Measurements from ENCODE around the gene SUSD6. TPM values are rescaled to one million over a fixed set of nuclear protein-coding genes. Genes with fewer than 3 reads are reported as not detected.
"Not testable (repeated sequence)": the region's sequence is repeated elsewhere in the genome, so short reads cannot be mapped to it uniquely, and the experiment has no call there.

The SUSD6 gene
- total RNA-seq, 2 experiments from 2014 or later = 62.9 to 66.4 TPM

- not testable (repeated sequence) for DNase-seq; H3K36me3 Mint-ChIP-seq; H3K27ac Mint-ChIP-seq; H3K9me3 Mint-ChIP-seq (ENCODE audit: low read depth); H3K4me1 Mint-ChIP-seq; H3K27me3 Mint-ChIP-seq; ATAC-seq; H3K4me3 Mint-ChIP-seq
- CTCF ChIA-PET = interaction anchor here (0.8 to 4.0 kb wide), 4 partner anchors 9 to 128 kb away, joined by 4 to 13 read pairs (median 8); no protein-coding TSS in a partner anchor
These were observed 12.0 kb upstream of the SUSD6 start for GRCh38 chr14:69599431-69599830.

GRCh38 chr14:69600304-69600891 lies 11.0 kb upstream of the SUSD6 start:
- Mint-ChIP-seq H3K27ac (no peak overlapping the region), H3K9me3 (ENCODE audit: low read depth) (no peaks in the 10 kb centered on the region), H3K36me3 (no peaks in the 10 kb centered on the region), H3K27me3 (no peaks in the 10 kb centered on the region), H3K4me1 (peaks cover 4% of the 10 kb centered on the region), H3K4me3 (no peak overlapping the region)
- DNase-seq (no peak), ATAC-seq (no peak)
- CTCF ChIA-PET = interaction anchor here (1.0 to 4.0 kb wide), 4 partner anchors 16 to 127 kb away, joined by 3 to 13 read pairs (median 7); partner anchors contain the start of gene CCDC177

- Mint-ChIP-seq H3K27ac (no peak overlapping the region), H3K4me3 (no peak overlapping the region), H3K9me3 (ENCODE audit: low read depth) (no peaks in the 10 kb centered on the region), H3K4me1 (peaks cover 30% of the 10 kb centered on the region), H3K36me3 (no peaks in the 10 kb centered on the region), H3K27me3 (no peaks in the 10 kb centered on the region)
- ATAC-seq (no peak), DNase-seq (no peak)
- CTCF ChIA-PET = interaction anchor here (0.8 to 3.3 kb wide), 10 partner anchors 9 to 125 kb away, joined by 3 to 30 read pairs (median 4); no protein-coding TSS in a partner anchor
These were observed 5.7 kb upstream of the SUSD6 start for GRCh38 chr14:69605738-69606137.

- Mint-ChIP-seq H3K27me3 (no peaks in the 10 kb centered on the region), H3K9me3 (ENCODE audit: low read depth) (no peaks in the 10 kb centered on the region), H3K4me1 (peaks cover 33% of the 10 kb centered on the region), H3K4me3 (no peak overlapping the region), H3K27ac (no peak overlapping the region), H3K36me3 (no peaks in the 10 kb centered on the region)
- ATAC-seq (no peak), DNase-seq (no peak)
- CTCF ChIA-PET = interaction anchor here (0.7 to 3.3 kb wide), 7 partner anchors 8 to 121 kb away, joined by 3 to 30 read pairs (median 4); no protein-coding TSS in a partner anchor
These were observed 4.9 kb upstream of the SUSD6 start for GRCh38 chr14:69606258-69607184.

GRCh38 chr14:69610020-69610873 lies 1.1 kb upstream of the SUSD6 start:
- CTCF ChIA-PET = interaction anchor here (1.1 to 4.8 kb wide), 5 partner anchors 15 to 116 kb away, joined by 5 to 36 read pairs (median 5); no protein-coding TSS in a partner anchor
- DNase-seq (no peak), ATAC-seq (no peak)
- Mint-ChIP-seq H3K36me3 (peaks cover 17% of the 10 kb centered on the region), H3K27ac (peak overlapping the region; percentile 88), H3K4me1 (peaks cover 52% of the 10 kb centered on the region), H3K4me3 (peak overlapping the region; percentile 79), H3K27me3 (no peaks in the 10 kb centered on the region), H3K9me3 (ENCODE audit: low read depth) (no peaks in the 10 kb centered on the region)

- H3K9me3 Mint-ChIP-seq (ENCODE audit: low read depth) = no peaks in the 10 kb centered on the region
- peak overlapping the region; percentile 88 for H3K27ac Mint-ChIP-seq
- H3K36me3 Mint-ChIP-seq = peaks cover 21% of the 10 kb centered on the region
- CTCF ChIA-PET = interaction anchor here (1.1 to 4.8 kb wide), 5 partner anchors 15 to 116 kb away, joined by 5 to 36 read pairs (median 5); no protein-coding TSS in a partner anchor
- peak overlapping the region; percentile 79 for H3K4me3 Mint-ChIP-seq
- ATAC-seq (no peak), DNase-seq (no peak)
- H3K4me1 Mint-ChIP-seq = peaks cover 56% of the 10 kb centered on the region
- no peaks in the 10 kb centered on the region for H3K27me3 Mint-ChIP-seq
These were observed 573 bp upstream of the SUSD6 start for GRCh38 chr14:69610874-69611171.

- Mint-ChIP-seq H3K4me1 (peaks cover 62% of the 10 kb centered on the region), H3K9me3 (ENCODE audit: low read depth) (no peaks in the 10 kb centered on the region), H3K27ac (peak overlapping the region; percentile 99), H3K27me3 (no peaks in the 10 kb centered on the region), H3K36me3 (peaks cover 34% of the 10 kb centered on the region), H3K4me3 (peak overlapping the region; percentile 96)
- DNase-seq (peak; percentile 66), ATAC-seq (peak; percentile 45)
- CTCF ChIA-PET = interaction anchor here (0.8 to 4.8 kb wide), 14 partner anchors 9 to 155 kb away, joined by 3 to 36 read pairs (median 3); partner anchors contain the start of gene SRSF5
These were observed 802 bp downstream of the SUSD6 start for GRCh38 chr14:69612014-69612782.

GRCh38 chr14:69612783-69613130 lies 1.4 kb downstream of the SUSD6 start:
- no peak for DNase-seq
- CTCF ChIA-PET = interaction anchor here (0.8 to 4.8 kb wide), 13 partner anchors 8 to 155 kb away, joined by 3 to 36 read pairs (median 3); partner anchors contain the start of gene SRSF5

GRCh38 chr14:69613312-69614073 lies 2.1 kb downstream of the SUSD6 start:
- Mint-ChIP-seq H3K27me3 (no peaks in the 10 kb centered on the region), H3K4me1 (peaks cover 74% of the 10 kb centered on the region), H3K36me3 (peaks cover 37% of the 10 kb centered on the region), H3K27ac (peak overlapping the region; percentile 99), H3K4me3 (peak overlapping the region; percentile 96), H3K9me3 (ENCODE audit: low read depth) (no peaks in the 10 kb centered on the region)
- DNase-seq (no peak), ATAC-seq (no peak)
- CTCF ChIA-PET = interaction anchor here (1.3 to 4.8 kb wide), 7 partner anchors 12 to 113 kb away, joined by 3 to 36 read pairs (median 5); no protein-coding TSS in a partner anchor

More at GRCh38 chr14:69612783-69613130, 1.4 kb downstream of the SUSD6 start:
- Mint-ChIP-seq H3K4me3 (peak overlapping the region; percentile 96), H3K4me1 (peaks cover 67% of the 10 kb centered on the region), H3K27me3 (no peaks in the 10 kb centered on the region), H3K36me3 (peaks cover 35% of the 10 kb centered on the region), H3K27ac (peak overlapping the region; percentile 99), H3K9me3 (ENCODE audit: low read depth) (no peaks in the 10 kb centered on the region)
- ATAC-seq = no peak

GRCh38 chr14:69614592-69614991 lies 3.2 kb downstream of the SUSD6 start:
- Mint-ChIP-seq H3K36me3 (peaks cover 40% of the 10 kb centered on the region), H3K9me3 (ENCODE audit: low read depth) (no peaks in the 10 kb centered on the region), H3K27me3 (no peaks in the 10 kb centered on the region), H3K4me1 (peaks cover 79% of the 10 kb centered on the region), H3K27ac (peak overlapping the region; percentile 99), H3K4me3 (peak overlapping the region; percentile 96)
- DNase-seq (no peak), ATAC-seq (no peak)
- CTCF ChIA-PET = interaction anchor here (1.0 to 4.8 kb wide), 7 partner anchors 9 to 112 kb away, joined by 3 to 36 read pairs (median 4); no protein-coding TSS in a partner anchor

GRCh38 chr14:69615121-69615495 lies 3.7 kb downstream of the SUSD6 start:
- ATAC-seq (no peak), DNase-seq (no peak)
- no peaks in the 10 kb centered on the region for H3K27me3 Mint-ChIP-seq
- H3K4me3 Mint-ChIP-seq = peak overlapping the region; percentile 96
- CTCF ChIA-PET = interaction anchor here (1.0 to 4.8 kb wide), 7 partner anchors 8 to 112 kb away, joined by 3 to 36 read pairs (median 4); no protein-coding TSS in a partner anchor
- peaks cover 44% of the 10 kb centered on the region for H3K36me3 Mint-ChIP-seq
- peak overlapping the region; percentile 99 for H3K27ac Mint-ChIP-seq
- no peaks in the 10 kb centered on the region for H3K9me3 Mint-ChIP-seq (ENCODE audit: low read depth)
- peaks cover 79% of the 10 kb centered on the region for H3K4me1 Mint-ChIP-seq

Measured in activated CD8-positive, alpha-beta memory T cell treated with anti-CD3 and anti-CD28 coated beads, Interleukin-2, amount 10 ng/mL, durations not matched to agents 7 days and 5 days (primary cell).